AG08396 (cell line): ENCODE data around the gene PRR16.

Experiments used
- DNase-seq: peaks from one replicate; pipeline ENCODE4 v3.0.0; 2012; ENCODE audit warnings: low spot score, mixed read lengths

The PRR16 gene

DNA sequence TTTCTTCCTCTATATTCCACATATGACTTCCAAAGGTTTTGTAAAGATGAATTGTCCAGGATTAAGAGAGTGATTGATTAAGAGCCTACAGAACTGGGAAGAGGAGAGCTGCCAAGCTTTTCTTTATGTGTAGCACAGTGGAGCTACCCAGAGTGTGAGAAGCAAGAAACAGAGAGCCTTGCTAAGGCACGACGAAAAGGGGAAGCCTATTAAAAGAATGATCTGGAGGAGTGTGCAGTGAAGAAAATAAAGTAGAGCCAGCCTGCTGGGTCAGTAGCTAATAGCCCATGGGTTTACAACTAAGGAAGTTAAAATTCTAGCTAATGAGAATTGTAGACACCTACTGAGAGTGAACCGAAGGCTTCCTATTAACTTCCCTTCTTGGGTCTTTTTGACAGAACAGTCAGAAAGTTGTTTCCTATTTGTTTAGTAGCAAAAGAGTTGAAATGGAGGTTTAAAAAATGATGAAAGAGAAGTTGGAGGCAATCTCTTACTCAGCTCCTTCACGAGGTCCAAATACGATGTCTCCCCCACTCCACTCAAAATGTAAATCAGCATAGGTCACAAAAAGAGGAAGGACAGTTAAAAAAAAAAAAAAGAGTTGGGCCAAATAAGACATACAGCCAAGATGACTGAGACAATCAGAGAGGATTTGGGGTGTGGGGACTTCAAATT lies 957 bp upstream of the PRR16 start:
- no peak for DNase-seq

DNA sequence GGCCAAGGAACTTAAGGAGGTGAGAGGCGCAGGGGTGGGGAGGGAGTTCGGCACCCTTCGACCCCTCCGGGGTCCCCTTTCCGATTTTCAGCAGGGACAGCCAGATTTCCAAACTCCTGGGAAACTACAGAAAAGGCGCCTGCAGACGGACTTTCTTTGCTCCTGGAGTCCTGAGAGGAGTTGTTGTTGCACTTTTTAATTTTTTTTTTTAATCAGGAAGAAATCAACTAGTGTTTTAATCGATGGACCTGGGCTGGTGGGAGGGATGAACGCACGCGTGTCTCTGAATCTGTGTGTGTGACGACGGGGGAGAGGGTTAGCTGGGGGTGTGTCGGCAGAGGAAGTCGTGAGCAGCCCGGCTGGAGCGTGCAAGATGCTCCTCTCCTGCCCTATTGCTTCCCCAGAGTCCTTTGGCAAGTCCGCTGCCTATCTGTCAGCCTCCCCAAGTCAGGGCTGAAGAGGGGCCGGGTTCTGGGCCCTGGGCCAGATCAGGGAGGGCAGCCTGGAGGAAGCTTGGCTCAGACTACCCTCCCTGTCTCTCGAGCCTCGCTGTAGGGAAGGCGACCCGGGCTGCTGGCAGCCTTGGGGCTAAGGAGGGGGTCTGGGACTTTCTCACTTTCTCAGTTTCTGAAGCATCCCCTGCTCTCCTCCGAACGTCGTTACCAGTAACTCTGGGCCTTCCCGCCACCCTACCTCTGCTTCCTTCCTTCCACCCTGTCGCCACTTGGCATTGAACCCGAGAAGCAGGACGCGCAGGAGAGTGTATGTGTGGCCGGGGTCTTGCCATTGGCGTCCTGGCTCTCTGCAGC lies 731 bp downstream of the PRR16 start:
- peak; percentile 70 for DNase-seq

DNA sequence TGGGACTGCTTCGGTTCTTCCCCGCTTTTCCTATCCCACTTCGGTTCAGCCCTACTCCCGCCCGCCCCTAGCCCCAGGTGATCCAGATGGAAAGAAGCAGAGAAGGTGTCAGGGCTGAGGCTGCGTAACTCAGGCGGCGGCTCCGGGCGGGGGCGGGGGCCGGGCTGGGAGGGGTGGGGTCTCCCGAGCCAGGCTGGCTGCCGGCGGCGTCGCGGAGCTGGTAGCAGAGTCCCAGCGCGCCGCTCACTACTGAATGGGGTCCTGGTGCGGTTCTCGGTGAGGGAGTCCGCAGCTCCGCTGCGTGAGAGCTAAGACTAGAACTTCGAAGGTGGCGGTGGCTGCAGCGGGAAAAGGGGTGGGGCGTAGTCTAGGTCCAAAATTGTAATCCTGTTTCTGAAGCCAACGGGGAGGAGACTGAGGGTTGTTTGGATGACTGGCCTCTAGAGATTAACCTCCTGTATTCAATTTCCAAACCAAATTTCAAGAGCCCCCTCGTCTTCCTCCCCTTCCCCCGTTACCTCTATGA lies 1.4 kb downstream of the PRR16 start:
- peak; percentile 72 for DNase-seq

DNA sequence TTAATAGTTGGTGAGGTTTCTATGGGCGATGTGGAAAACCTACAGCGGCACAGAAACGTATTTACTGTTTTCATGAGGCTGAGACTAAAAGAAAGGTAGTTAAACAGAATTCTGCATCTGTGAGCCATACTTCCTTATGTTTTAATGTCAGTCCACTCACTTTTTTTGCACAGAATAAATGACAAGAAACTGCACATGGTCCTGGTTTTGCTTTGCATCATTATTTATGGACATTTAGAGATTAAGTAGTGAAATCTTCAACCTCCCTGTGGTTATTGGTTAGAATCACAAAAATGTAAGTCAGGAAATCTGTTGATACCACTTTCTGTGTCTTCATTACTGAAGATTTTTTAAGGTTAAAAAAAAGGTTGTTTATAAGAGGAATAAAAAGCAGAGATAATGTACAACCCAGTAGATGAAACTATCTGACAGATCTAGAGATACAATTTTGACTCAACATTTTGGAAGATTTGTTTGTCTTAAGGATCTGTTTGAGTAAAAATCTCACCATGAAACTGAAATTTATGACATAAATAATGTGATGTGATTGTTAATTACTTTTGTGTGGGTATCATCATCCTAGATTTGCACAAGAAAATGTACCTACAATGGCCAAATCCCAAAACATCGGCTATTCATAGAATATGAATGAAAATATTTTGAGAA lies 2.4 kb downstream of the PRR16 start:
- no peak for DNase-seq

DNA sequence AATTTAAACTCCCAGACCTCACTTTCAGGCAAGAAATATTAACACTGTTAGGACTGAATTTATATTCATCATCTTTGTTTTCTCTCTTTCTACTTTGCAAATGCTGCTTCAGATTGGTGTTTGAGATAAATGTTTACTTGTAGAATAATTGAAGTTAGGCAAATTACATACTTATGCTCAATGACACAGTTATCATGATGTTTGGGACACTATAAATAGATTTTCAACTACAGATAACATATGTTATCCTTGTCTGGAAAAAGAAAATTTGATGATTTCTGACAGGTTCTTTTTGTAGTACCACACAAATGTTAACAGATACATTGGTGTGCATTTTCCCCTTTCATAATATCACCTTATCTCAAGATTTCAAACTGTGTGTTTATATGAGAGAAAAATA lies 7.9 kb downstream of the PRR16 start:
- DNase-seq: no peak

DNA sequence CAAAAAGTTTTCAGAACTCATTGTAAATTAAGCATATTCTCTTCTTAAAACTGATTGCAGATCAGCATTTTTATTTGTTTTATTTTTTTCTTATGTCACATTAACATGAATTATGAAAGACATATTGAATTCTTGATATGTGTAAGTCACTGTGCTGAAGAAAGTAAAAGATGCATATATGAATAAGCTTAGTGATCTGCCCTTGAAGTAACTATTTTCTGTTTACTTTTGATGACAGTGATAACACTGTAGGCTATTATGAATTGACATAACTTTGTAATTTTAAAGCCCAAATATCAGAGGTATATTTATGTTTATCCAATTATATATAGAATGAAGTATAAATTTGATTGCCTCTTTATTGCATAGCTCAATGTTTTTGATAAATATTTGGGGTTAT lies 8.8 kb downstream of the PRR16 start:
- no peak for DNase-seq

DNA sequence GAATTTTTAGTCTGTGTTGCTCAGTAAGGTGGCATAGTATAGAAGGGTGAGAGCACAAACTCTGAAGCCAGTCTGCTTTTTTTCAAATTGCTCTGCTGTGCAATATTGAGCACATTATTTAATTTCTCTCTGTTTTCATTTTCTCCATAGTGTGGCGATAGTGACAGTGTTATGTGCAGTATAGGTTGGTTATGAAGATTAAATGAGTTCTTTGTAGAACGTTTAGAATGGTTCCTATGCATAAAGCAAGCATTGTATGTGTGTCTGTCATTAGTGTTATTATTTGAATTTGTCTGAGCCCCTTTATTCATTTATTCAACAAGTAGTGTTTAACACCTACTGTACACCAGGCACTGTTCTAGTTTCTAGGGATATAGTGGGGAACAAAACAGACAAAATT lies 9.2 kb downstream of the PRR16 start:
- DNase-seq: no peak

DNA sequence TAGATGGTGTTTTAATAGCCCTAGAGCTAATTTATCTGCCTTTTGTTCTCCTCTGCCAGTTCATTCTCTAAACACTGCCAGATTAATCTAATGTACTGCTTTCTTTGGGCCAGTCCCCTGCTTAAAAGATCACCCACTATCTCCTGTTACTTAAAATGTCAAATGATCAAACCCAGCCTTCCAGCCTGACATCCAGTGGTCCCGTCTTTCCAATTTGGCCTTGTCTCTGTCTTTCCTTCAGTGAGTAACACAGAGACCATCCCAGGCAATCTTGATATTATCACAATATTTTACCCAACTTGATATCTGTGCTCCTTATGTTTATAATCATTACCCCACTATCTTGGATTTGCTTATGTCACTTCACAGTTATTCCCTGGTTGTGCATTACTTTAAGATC lies 12.0 kb downstream of the PRR16 start:
- DNase-seq: no peak

DNA sequence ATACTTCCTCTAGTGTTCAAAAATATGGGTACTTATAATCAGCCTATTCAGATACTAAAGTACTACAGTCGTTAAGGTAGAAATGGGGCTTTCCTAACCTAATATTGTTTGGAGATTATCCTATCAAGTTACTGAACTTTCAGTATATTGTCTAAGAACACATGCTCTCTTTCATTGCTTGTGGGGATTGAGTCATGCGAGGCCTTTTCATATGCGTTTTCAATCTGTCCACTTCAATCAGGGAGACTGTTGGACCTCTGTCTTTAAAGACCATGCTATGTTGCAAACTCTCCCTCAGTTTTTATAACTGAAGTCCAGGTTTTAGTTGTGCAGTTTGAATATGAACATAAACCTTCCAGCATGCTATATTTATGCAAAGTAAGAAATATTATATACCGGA lies 15.0 kb downstream of the PRR16 start:
- DNase-seq: no peak

DNA sequence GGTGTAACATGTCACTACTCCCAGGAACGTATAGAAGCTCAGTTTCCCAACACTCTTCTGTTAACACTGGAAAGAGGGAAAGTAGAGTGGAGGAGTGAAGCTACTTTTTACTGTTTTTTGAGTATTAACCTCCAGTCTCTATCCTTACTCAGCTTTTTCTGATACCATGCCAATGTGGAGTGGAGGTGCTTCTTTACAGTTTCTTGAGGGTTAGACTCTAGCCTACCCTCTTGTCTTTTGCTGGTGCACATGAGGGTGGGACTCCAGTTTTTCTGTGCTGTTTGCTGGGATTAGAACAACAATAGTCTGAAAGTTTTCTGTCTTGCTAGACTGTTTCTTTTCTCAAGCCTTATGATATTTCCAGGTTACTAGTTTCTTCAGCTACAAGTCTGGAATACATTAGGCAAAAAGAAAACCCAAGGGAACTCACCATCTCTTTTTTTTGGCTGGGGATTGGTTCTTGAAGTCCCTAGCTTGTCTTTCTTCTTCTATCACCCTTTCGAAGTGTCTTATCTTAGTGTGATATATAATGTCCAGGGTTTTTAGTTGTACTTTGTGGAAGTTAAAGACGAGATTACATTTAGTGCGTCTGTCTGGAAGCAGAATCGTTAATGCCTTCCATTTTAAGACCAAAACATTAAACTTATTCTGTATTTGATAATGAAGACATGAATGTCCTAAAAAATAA lies 35.9 kb downstream of the PRR16 start:
- DNase-seq: no peak

DNA sequence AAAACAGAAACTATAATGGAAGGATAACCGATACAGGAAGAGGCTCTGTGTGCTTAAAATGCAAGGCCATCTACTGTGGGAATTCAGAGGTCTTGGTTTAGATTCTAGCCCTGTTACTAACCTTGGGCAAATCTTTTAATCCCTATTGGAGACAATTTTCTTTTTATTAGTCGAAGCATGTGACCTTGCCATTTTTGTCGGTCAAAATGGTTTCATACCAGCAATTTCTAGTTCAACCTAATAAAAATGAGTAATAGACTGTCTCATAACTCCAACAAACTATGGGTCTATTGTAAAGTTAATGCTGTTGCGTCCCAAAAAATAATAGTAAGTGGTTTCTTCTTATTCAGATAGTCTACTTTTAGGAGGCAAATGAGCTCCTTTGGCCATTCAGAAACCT lies 38.4 kb downstream of the PRR16 start:
- DNase-seq: no peak

DNA sequence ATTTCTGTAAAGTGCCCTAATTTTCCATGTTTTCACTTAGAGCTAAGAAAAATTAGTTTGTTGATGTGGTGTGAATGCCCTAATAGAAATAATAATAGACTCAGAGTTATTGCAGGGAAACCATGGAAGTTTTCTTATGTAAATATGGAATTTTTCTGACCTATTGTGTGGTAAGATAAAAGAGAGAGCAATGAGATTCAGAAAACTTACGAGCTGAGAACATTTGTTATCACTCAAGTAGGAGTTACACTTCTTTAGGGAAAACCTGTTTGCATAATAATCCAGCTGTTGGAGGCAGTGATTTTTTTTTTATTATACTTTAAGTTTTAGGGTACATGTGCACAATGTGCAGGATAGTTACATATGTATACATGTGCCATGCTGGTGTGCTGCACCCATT lies 39.2 kb downstream of the PRR16 start:
- no peak for DNase-seq

DNA sequence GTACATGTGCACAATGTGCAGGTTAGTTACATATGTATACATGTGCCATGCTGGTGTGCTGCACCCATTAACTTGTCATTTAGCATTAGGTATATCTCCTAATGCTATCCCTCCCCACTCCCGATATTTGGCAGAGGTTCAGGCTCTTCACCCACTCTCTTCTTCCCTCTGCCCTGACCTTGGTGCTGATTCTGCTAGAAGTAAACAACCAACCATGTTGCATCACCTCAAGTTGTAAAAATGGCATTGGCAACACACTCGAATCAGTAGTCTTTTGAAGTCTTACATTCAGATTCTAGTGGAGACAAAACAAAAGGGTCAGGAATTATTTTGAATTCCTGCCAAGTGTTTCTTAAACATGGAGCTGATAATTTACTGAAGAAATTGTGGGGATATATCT lies 40.0 kb downstream of the PRR16 start:
- no peak for DNase-seq

DNA sequence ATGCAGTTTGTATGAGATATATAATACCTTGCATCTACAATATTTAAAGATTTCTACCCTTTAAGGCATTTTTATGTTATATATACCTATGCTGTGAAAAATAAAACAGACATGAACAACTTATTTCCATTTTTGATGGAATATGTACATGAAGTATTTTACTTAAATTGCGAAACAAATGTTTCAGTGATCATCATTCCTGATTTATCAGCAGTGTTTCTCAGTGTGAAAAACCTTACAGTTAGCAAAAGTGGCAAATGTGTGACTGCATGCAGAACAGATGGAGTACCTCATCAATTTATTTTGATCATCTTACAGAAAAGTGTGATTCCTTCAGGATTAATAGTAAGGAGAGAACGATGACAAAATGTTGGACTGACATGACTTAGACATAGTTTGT lies 43.1 kb downstream of the PRR16 start:
- no peak for DNase-seq

DNA sequence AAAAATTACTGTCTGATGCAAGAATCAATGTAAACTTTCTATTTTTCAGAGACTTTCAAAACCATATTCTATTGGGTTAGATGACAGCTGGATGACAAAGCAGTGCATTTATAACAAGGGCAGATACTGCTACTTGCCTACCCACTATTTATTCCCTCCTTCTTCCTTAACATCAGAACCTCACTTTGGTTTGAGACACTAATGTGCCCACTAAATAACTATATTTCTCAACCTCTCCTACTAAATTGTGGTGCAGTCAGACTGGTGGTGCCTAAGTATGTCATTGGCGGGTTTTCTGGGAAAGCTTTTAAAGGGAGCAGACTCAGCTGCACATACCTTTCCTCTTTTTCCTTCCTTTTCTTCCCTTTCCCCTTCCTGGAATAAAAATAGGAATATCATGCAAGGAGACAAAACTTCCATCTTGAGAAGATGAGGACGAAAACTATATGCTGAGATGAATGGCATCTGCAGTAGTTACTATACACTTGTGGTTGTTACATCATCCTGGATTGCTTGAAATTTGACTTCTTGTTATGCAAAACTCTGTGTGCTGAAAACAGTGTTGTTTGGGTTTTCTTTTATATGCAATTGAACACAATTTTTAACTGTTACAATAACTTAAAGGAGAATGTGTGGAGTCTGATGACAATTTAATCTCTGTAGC lies 43.8 kb downstream of the PRR16 start:
- DNase-seq: no peak

DNA sequence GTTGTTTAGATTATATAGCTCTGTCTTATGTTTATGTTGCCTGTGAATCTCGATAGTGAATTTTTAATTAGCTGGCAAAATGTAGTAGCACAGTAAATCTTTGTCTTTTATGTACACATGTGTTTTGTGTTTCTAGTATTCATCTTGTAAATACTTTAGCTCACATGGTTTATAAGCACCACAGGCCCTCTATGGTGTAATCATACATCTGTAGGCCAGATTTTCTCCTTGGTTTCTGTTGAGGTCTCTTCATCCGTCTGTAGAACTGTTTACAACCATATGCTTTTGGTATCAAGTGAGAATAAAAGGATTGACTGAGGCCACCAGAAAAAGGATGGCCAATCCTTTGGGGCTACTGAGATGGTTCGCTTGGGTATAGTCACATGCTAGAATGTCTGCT lies 45.0 kb downstream of the PRR16 start:
- DNase-seq: no peak

DNA sequence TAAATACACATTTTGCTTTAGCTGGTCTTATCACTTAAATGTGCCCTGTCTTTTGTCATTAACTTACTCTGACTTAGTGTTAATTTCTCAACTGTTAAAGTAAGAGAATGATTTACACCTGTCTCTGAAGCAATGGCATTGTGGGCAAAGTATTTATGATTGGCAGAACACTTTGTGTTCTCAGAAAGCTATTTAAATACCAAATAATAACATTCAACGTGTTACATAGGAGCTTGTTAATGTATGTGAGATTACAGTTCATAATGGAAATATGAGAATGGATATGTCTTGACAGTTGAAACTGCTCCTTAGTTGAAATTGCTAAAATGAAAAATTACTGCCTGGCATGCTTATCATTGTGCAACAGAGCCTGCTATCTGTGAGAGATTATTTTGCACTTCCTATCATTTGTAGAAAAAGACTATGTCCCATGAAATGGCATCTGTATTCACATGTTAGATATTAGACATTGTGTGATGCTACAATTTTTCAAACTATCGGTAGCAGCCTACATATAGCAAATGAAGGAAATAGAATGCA lies 46.1 kb downstream of the PRR16 start:
- DNase-seq: no peak

DNA sequence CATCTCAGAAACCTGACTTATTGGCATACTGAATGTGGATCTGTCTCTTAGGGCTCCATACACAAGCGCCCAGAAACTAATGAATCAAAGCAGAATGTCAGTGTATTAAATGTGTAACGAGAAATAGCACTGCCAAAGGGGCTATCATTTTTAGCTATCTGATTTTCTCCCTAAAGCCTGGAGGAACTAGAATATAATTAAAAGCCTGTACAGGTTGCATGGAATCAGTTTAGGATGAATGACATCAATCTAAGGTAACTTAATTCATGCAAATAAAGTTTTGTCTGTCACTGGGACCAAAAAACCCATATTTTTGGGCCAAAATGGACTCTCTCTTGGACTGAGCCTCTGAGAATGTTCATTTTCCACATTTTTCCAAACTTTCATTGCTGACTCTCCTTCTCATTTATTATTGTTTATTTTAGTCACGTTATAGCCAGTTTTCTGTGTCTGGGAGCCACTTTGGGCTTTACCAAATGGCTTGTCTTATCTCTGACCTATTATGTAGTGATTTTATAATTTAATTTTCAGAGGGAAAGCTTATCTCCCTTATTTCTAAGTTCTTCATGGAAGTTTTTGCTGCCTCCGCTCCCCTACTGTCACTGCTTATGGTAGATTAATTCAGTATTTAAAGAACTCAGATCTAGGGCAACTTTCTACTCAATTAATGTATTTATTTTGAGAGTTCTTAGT lies 47.0 kb downstream of the PRR16 start:
- no peak for DNase-seq

DNA sequence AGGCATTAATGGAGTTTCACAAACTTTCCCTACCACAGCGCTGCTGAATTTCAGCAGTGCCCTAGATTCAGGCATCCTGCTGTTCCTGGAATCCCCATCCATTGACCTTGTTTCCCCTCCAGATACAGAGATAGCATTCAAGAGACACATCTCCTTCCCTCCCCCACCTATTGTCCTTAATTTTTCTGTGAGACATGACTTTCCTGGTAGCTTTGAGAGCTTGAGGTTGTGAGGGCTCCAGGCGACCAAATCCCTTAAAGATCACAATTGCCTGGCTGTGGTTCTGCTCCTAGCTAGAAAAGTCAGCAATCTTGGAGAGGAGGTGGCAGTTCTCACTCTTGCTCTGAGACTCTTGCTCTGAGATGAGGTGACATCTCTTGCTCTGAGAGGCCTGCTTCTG lies 48.0 kb downstream of the PRR16 start:
- no peak for DNase-seq

DNA sequence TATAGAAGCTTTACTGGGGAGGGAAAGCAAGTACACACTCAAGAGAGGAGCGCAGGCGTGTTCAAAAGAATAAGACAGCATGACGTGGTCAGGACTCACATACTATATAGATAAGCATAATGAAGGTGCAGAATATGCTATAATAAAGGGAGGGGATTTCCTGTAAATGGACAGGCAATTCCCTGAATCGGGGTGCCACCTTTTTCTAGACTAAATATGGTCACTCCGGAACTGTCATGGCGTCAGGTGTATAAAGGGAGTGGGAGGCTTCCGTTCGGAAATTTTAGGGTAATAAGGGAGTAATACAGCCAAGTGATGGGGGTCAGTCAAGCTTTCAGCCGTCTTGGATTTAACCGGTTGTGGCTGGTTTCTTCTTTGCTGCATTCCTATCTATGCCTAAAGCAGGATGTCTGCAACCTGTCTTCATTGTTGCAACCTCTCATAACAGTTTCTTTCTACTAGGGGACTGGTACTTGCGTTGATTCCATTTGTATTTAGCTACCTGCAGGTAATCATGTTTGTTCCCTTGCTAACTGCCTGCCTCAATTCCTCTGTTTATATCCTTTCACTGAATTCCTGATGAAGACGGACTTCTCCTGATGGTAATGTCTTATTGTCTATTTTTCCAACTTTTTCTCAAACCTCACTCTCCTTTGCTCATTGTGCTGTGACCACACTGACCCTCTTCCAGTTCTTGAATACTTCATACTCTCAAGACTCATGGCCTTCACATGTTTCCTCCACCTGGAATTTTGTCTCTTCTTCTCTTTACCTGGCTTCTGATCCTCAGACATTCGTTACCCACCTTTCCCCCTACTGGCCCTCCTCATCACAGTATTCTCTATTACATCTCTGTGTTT lies 48.9 kb downstream of the PRR16 start:
- DNase-seq: no peak
